ENCODE results near the gene CD96. TPM values are rescaled to one million over a fixed set of nuclear protein-coding genes. Genes with fewer than 3 reads are reported as not detected.

CD96 gene
- total RNA-seq, 1 donor from 2014 or later, result 5.6 TPM

- Histone ChIP-seq H3K4me3 (no peak overlapping the region), H3K36me3 (no peaks in the 10 kb centered on the region), H3K4me1 (no peaks in the 10 kb centered on the region), H3K9me3 (no peaks in the 10 kb centered on the region), H3K27me3 (ENCODE audit: low read depth) (no peaks in the 10 kb centered on the region), H3K27ac (no peak overlapping the region)
- no peak for ATAC-seq
- intact Hi-C loops (cut with DNase I), result no loop called here
- TF ChIP-seq CTCF (IDR thresholded peaks at IDR 0.05), result no peak
- no peak for DNase-seq
Measured at GRCh38 chr3:111700054-111700453, 158.1 kb downstream of the CD96 start.

GRCh38 chr3:111701292-111701906 is 159.4 kb downstream of the CD96 start:
- no peak for DNase-seq
- H3K4me3 ChIP-seq, result no peak overlapping the region
- no peaks in the 10 kb centered on the region for H3K9me3 ChIP-seq
- ATAC-seq, result no peak
- no peak overlapping the region for H3K27ac ChIP-seq
- H3K27me3 ChIP-seq (ENCODE audit: low read depth), result no peaks in the 10 kb centered on the region
- TF ChIP-seq CTCF (IDR thresholded peaks at IDR 0.05), result no peak
- intact Hi-C loops (cut with DNase I), result no loop called here
- H3K36me3 ChIP-seq, result no peaks in the 10 kb centered on the region
- no peaks in the 10 kb centered on the region for H3K4me1 ChIP-seq

Other genes starting within 250 kb of the CD96 start
- 8.2 TPM for gene ZBED2, start 53.1 kb downstream of the CD96 start, total RNA-seq
- 8.0 TPM for gene PLCXD2, start 132.5 kb downstream of the CD96 start, total RNA-seq